Upper lobe of right lung (tissue), 1 donor: ENCODE data around the gene SH3BP2. TPM values are rescaled to one million over a fixed set of nuclear protein-coding genes. Genes with fewer than 3 reads are reported as not detected.
A peak's percentile ranks its signal among the peaks of the same experiment; 100 is the strongest.

Experiments
- ATAC-seq: fragments of 200-7000 bp; cut with Tn5 transposase; one replicate; pipeline ENCODE4 v1.9.1; 2020; ENCODE audit warnings: mild to moderate bottlenecking, moderate library complexity
- DNase-seq: peaks from one replicate; pipeline ENCODE4 v3.0.0-alpha.2; 2020
- H3K27ac ChIP-seq: fragments of 200-600 bp; one replicate; pipeline ENCODE4 v1.8.0; 2022
- H3K27me3 ChIP-seq: fragments of 200-600 bp; one replicate; pipeline ENCODE4 v1.8.0; 2022; ENCODE audit warnings: mild to moderate bottlenecking
- H3K36me3 ChIP-seq: fragments of 200-600 bp; one replicate; pipeline ENCODE4 v1.8.0; 2022
- H3K4me1 ChIP-seq: fragments of 200-600 bp; one replicate; pipeline ENCODE4 v1.8.0; 2022
- H3K4me3 ChIP-seq: fragments of 200-600 bp; one replicate; pipeline ENCODE4 v1.8.0; 2022; ENCODE audit warnings: mild to moderate bottlenecking
- H3K9me3 ChIP-seq: fragments of 200-600 bp; one replicate; pipeline ENCODE4 v1.8.0; 2022
- intact Hi-C: fragments of 100-400 bp; cut with DNase I; formaldehyde crosslinking; loops from one replicate; pipeline ENCODE4 v1.11.0; 2022
- total RNA-seq: library from RNA; stranded (reverse); fragmentation: NEBNext Ultra II Directional; extraction: Animal tissue kit (Norgen Biotek cat#: 25700); gene quantifications from one replicate; pipeline ENCODE4 v1.2.1, GENCODE V29; 2021
- TF ChIP-seq, protein P1 (sequence below): fragments of 200-600 bp; IDR thresholded peaks from one replicate; pipeline ENCODE4 v1.8.0; 2022; ENCODE audit warnings: antibody characterized with exemption
- donor health status: DM: no; HTN: yes; CAD: no; lungs with severe emphysema.

The SH3BP2 gene
- total RNA-seq, 1 donor from 2014 or later = 99.0 TPM

DNA sequence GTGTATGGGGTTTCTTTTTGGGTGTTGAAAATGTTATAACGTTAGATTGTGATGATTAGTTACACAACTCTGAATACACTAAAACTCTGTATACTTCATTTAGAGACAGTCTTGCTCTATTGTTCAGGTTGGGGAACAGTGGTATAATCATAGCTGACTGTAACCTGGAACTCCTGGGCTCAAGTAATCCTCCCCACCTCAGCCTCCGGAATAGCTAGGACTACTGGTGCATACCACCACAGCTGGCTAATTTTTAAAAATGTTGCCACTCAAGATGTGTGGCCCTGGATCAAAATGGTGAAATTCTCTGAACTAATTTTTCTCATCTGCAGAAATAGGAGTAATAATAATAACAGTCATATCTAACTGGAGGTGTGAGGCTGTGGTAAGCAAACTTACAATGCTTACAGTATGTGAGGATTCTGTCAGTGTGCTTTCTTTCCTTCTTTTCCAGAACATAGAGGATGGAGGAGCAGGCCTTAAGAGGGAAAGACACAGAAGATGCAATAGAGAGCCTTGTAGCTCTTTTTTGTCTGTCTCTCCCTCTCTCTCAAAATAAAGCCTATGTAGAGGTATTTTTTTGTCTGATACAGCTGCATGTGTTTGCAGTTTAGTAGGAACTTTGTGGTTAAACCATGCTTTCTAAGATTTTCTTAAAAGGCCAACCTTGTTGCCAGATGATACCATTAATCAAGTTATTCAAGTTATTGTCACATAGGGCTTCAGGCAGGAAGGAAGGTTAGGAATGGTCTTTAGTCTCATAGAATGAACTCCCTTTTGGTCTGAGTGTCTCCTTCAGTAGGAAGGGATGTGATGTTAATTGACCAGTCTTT lies 58.3 kb downstream of the SH3BP2 start:
- H3K27me3 ChIP-seq = no peaks in the 10 kb centered on the region
- DNase-seq = no peak
- no peaks in the 10 kb centered on the region for H3K9me3 ChIP-seq
- H3K36me3 ChIP-seq = peaks cover 16% of the 10 kb centered on the region
- H3K27ac ChIP-seq = no peak overlapping the region
- intact Hi-C loops = no loop called here
- H3K4me1 ChIP-seq = peaks cover 78% of the 10 kb centered on the region
- TF ChIP-seq, protein P1, sequence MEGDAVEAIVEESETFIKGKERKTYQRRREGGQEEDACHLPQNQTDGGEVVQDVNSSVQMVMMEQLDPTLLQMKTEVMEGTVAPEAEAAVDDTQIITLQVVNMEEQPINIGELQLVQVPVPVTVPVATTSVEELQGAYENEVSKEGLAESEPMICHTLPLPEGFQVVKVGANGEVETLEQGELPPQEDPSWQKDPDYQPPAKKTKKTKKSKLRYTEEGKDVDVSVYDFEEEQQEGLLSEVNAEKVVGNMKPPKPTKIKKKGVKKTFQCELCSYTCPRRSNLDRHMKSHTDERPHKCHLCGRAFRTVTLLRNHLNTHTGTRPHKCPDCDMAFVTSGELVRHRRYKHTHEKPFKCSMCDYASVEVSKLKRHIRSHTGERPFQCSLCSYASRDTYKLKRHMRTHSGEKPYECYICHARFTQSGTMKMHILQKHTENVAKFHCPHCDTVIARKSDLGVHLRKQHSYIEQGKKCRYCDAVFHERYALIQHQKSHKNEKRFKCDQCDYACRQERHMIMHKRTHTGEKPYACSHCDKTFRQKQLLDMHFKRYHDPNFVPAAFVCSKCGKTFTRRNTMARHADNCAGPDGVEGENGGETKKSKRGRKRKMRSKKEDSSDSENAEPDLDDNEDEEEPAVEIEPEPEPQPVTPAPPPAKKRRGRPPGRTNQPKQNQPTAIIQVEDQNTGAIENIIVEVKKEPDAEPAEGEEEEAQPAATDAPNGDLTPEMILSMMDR = no peak
- H3K4me3 ChIP-seq = no peak overlapping the region
- ATAC-seq = no peak

DNA sequence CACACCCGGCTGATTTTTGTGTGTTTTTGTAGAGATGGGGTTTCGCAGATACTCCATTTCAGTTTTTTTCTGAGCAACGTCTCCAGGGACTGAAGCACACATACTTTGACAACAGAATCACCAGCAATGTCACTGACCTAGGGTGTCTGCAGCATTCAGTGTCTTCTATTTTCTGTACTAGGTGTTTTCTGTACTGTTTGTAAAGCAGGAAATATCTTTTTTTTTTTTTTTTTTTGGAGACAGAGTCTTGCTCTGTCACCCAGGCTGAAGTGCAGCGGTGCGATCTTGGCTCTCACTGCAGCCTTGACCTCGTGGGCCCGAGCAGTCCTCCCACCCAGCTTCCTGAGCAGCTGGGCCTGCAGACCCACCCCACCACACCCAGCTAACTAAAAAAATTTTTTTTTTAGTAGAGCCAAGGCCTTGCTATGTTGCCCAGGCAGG lies 59.6 kb downstream of the SH3BP2 start:
- TF ChIP-seq, protein P1 = no peak
- intact Hi-C loops = no loop called here
- H3K9me3 ChIP-seq = no peaks in the 10 kb centered on the region
- H3K36me3 ChIP-seq = peaks cover 16% of the 10 kb centered on the region
- peak overlapping the region; percentile 7 for H3K27ac ChIP-seq
- ATAC-seq (peak; percentile 63), DNase-seq (peak; percentile 69)
- H3K4me1 ChIP-seq = peaks cover 74% of the 10 kb centered on the region
- H3K4me3 ChIP-seq = no peak overlapping the region
- H3K27me3 ChIP-seq = no peaks in the 10 kb centered on the region

DNA sequence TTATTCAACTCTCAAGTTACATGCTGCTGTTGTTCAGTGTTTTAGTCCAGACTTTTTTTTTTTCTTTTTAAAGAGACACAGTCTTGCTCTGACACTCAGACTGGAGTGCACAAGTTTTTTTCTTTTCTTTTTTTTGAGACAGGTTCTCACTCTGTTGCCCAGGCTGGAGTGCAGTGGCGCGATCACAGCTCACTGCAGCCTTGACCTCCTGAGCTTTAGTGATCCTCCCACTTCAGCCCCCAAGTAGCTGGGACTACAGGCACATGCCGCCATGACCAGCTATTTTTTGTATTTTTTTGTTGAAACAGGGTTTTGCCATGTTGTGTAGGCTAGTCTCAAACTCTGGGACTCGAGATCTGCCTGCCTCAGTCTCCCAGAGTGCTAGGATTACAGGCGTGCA lies 62.7 kb downstream of the SH3BP2 start:
- intact Hi-C loops = no loop called here
- TF ChIP-seq, protein P1 = no peak
- Histone ChIP-seq H3K36me3 (peaks cover 16% of the 10 kb centered on the region), H3K27ac (no peak overlapping the region), H3K27me3 (no peaks in the 10 kb centered on the region), H3K4me1 (peaks cover 73% of the 10 kb centered on the region), H3K4me3 (no peak overlapping the region), H3K9me3 (no peaks in the 10 kb centered on the region)
- DNase-seq = no peak
- ATAC-seq = no peak

DNA sequence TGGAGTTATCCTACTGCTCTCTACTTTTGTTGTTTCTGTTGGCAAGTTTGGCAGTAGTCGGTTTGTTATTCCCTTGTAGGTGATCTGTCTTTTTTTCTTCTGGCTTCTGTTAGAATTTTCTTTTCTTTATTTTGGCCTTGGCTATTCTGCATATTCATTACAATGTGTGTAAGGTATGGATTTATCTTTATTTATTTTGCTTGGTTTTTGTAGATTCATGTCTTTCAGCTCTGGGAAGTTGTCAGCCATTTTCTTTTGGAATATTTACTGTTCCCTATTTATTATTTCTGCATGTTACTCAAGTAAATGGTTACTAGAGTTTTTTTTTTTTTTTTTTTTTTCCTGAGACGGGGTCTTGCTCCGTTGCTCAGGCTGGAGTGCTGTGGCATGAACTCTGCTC lies 63.4 kb downstream of the SH3BP2 start:
- TF ChIP-seq, protein P1 = no peak
- intact Hi-C loops = no loop called here
- Histone ChIP-seq H3K27ac (no peak overlapping the region), H3K36me3 (peaks cover 16% of the 10 kb centered on the region), H3K4me1 (peaks cover 73% of the 10 kb centered on the region), H3K27me3 (no peaks in the 10 kb centered on the region), H3K4me3 (no peak overlapping the region), H3K9me3 (no peaks in the 10 kb centered on the region)
- DNase-seq (no peak), ATAC-seq (no peak)

DNA sequence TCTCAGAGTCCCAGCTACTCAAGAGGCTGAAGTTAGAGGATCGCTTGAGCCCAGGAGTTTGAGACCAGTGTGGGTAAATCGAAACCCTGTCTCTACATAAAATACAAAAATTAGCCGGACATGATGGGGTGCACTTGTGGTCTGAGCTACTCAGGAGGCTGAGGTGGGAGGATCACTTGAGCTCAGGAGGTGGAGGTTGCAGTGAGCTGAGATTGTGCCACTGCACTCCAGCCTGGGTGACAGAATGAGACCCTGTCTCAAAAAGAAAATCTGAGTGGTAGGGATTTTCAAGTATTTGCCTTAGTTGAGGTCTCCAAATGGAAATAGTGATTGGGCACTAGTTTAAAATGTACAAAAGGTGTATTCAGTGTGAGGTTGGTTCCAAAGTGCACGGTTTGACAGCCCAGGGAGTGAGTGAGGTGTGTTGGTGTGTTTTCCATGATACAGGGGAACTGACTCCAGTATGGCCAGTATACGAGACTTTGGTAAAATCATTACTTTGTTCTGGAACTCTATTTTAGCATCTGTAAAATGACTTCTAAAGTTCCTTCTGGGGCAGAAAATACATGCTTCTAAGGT lies 64.6 kb downstream of the SH3BP2 start:
- Histone ChIP-seq H3K27me3 (no peaks in the 10 kb centered on the region), H3K9me3 (no peaks in the 10 kb centered on the region), H3K27ac (no peak overlapping the region), H3K4me3 (no peak overlapping the region), H3K36me3 (peaks cover 16% of the 10 kb centered on the region), H3K4me1 (peaks cover 76% of the 10 kb centered on the region)
- ATAC-seq (no peak), DNase-seq (no peak)
- TF ChIP-seq, protein P1 = no peak
- intact Hi-C loops = no loop called here
